Measurements from ENCODE around the gene AKT2. TPM values are rescaled to one million over a fixed set of nuclear protein-coding genes. Genes with fewer than 3 reads are reported as not detected.

AKT2 gene
- total and polyA plus RNA-seq, 5 experiments from 2014 or later = 21.5 to 210 (median 26.9) TPM

DNA sequence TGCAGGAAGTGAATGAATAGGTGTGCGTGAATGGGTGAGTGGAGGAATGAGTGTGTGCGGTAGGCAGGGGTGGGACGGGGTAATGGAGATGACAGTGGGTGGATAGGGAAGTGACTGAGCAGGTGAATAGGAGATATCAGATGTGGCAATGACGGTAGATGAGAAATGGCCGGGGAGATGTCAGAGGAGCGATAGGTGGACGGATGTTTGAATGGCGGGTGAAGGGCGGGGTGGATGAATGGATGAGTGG, 68.4 kb downstream of the AKT2 start:
- peak overlapping the region in 1 of 10 donors; percentile 54 for H3K27ac Mint-ChIP-seq
- POLR2A ChIA-PET = interaction anchor here (1.0 kb wide), 1 partner anchor 73 kb away, joined by 3 read pairs; no protein-coding TSS in a partner anchor

GRCh38 chr19:40216013-40216776, 69.0 kb downstream of the AKT2 start:
- no peak for DNase-seq
- Mint-ChIP-seq H3K4me1 (peaks cover 4 to 9% (median 6%) of the 10 kb centered on the region in 4 donors), H3K4me3 (peak overlapping the region in 1 of 10 donors; percentile 4), H3K36me3 (peaks cover 0 to 8% (median 5%) of the 10 kb centered on the region in 3 donors), H3K27me3 (peaks cover 18 to 43% (median 26%) of the 10 kb centered on the region in 5 donors), H3K27ac (peak overlapping the region in 2 of 10 donors; percentile 54 to 56), H3K9me3 (peaks cover 0 to 2% (median 0%) of the 10 kb centered on the region in 9 donors)
- POLR2A ChIA-PET = interaction anchor here (1.0 kb wide), 1 partner anchor 73 kb away, joined by 3 read pairs; no protein-coding TSS in a partner anchor
- ATAC-seq = no peak

More for the DNA sequence above, 68.4 kb downstream of the AKT2 start:
- Mint-ChIP-seq H3K4me3 (peak overlapping the region in 1 of 10 donors; percentile 59), H3K9me3 (peaks cover 0 to 2% (median 0%) of the 10 kb centered on the region in 9 donors), H3K4me1 (peaks cover 4 to 9% (median 7%) of the 10 kb centered on the region in 4 donors), H3K27me3 (peaks cover 18 to 47% (median 27%) of the 10 kb centered on the region in 5 donors), H3K36me3 (peaks cover 0 to 3% (median 1%) of the 10 kb centered on the region in 3 donors)
- DNase-seq = no peak
- ATAC-seq = no peak

DNA sequence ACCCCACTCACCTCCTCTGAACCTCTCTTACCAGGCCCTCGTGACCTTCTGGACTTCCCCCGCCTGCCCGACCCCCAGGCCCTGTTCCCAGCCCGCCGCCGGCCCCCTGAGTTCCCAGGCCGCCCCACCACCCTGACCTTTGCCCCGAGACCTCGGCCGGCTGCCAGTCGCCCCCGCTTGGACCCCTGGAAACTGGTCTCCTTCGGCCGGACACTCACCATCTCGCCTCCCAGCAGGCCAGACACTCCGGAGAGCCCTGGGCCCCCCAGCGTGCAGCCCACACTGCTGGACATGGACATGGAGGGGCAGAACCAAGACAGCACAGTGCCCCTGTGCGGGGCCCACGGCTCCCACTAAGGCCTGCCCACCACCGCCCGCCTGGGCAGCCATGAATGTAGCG, 70.2 kb downstream of the AKT2 start:
- no peak overlapping the region for H3K27ac Mint-ChIP-seq
- H3K9me3 Mint-ChIP-seq = peaks cover 0 to 2% (median 0%) of the 10 kb centered on the region in 9 donors
- POLR2A ChIA-PET = no interaction called here
- H3K4me3 Mint-ChIP-seq = no peak overlapping the region
- peaks cover 0 to 17% (median 8%) of the 10 kb centered on the region in 3 donors for H3K36me3 Mint-ChIP-seq
- ATAC-seq (no peak), DNase-seq (no peak)
- peaks cover 15 to 35% (median 21%) of the 10 kb centered on the region in 5 donors for H3K27me3 Mint-ChIP-seq
- H3K4me1 Mint-ChIP-seq = peaks cover 4 to 9% (median 6%) of the 10 kb centered on the region in 4 donors

- ATAC-seq (no peak), DNase-seq (no peak)
- Mint-ChIP-seq H3K9me3 (peaks cover 0 to 2% (median 0%) of the 10 kb centered on the region in 9 donors), H3K27me3 (peaks cover 10 to 26% (median 13%) of the 10 kb centered on the region in 5 donors), H3K4me3 (no peak overlapping the region), H3K36me3 (peaks cover 0 to 25% (median 8%) of the 10 kb centered on the region in 3 donors), H3K4me1 (peaks cover 4 to 9% (median 6%) of the 10 kb centered on the region in 4 donors), H3K27ac (no peak overlapping the region)
- POLR2A ChIA-PET = interaction anchor here (0.5 to 0.6 kb wide), 2 partner anchors 127 to 1049 kb away, joined by 3 to 5 read pairs; no protein-coding TSS in a partner anchor
Measured at GRCh38 chr19:40213882-40214570, 71.1 kb downstream of the AKT2 start.

DNA sequence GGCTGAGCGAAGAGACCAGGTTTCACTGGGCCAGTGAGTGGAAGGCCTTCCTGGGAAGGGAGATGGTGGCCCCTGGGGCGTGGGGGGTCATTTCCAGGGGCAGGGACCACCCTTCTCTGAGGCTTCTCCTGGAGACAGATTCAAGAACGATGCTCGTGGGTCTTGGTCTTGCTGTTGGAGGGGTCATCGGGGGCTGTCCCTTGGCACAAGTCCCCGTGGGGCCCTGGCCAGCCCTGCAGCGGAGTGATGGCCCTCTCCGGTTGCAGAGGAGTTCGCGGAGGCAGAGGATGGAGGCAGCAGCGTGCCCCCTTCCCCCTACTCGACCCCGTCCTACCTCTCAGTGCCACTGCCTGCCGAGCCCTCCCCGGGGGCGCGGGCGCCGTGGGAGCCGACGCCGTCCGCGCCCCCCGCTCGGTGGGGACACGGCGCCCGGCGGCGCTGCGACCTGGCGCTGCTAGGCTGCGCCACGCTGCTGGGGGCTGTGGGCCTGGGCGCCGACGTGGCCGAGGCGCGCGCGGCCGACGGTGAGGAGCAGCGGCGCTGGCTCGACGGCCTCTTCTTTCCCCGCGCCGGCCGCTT, 71.8 kb downstream of the AKT2 start:
- DNase-seq = no peak
- Mint-ChIP-seq H3K9me3 (peaks cover 0 to 2% (median 0%) of the 10 kb centered on the region in 9 donors), H3K36me3 (peaks cover 0 to 27% (median 8%) of the 10 kb centered on the region in 3 donors), H3K4me1 (peaks cover 4 to 7% (median 5%) of the 10 kb centered on the region in 4 donors), H3K27me3 (peaks cover 7 to 19% (median 10%) of the 10 kb centered on the region in 5 donors), H3K4me3 (no peak overlapping the region), H3K27ac (no peak overlapping the region)
- no peak for ATAC-seq
- POLR2A ChIA-PET = interaction anchor here (0.6 kb wide), 1 partner anchor 1049 kb away, joined by 5 read pairs; no protein-coding TSS in a partner anchor

- POLR2A ChIA-PET = interaction anchor here (0.7 kb wide), 1 partner anchor 22 kb away, joined by 3 read pairs; no protein-coding TSS in a partner anchor
- H3K4me1 Mint-ChIP-seq = no peaks in the 10 kb centered on the region
- DNase-seq = no peak
- H3K36me3 Mint-ChIP-seq = peaks cover 0 to 31% (median 10%) of the 10 kb centered on the region in 3 donors
- H3K4me3 Mint-ChIP-seq = no peak overlapping the region
- ATAC-seq = no peak
- H3K27me3 Mint-ChIP-seq = peaks cover 0 to 2% (median 0%) of the 10 kb centered on the region in 5 donors
- peaks cover 0 to 2% (median 0%) of the 10 kb centered on the region in 9 donors for H3K9me3 Mint-ChIP-seq
- H3K27ac Mint-ChIP-seq = no peak overlapping the region
Measured at GRCh38 chr19:40210889-40211288, 74.3 kb downstream of the AKT2 start.

- no peak for ATAC-seq
- H3K4me3 Mint-ChIP-seq = no peak overlapping the region
- H3K9me3 Mint-ChIP-seq = peaks cover 0 to 2% (median 0%) of the 10 kb centered on the region in 9 donors
- H3K4me1 Mint-ChIP-seq = peaks cover 0 to 4% (median under 1%) of the 10 kb centered on the region in 4 donors
- no peak overlapping the region for H3K27ac Mint-ChIP-seq
- POLR2A ChIA-PET = no interaction called here
- peaks cover 0 to 40% (median 10%) of the 10 kb centered on the region in 3 donors for H3K36me3 Mint-ChIP-seq
- H3K27me3 Mint-ChIP-seq = no peaks in the 10 kb centered on the region
- no peak for DNase-seq
Measured at GRCh38 chr19:40208602-40209001, 76.5 kb downstream of the AKT2 start.

GRCh38 chr19:40205760-40206159, 79.4 kb downstream of the AKT2 start:
- POLR2A ChIA-PET = no interaction called here
- DNase-seq = no peak
- H3K36me3 Mint-ChIP-seq = peaks cover 0 to 31% (median 3%) of the 10 kb centered on the region in 3 donors
- no peak overlapping the region for H3K4me3 Mint-ChIP-seq
- H3K27me3 Mint-ChIP-seq = no peaks in the 10 kb centered on the region
- H3K27ac Mint-ChIP-seq = no peak overlapping the region
- H3K9me3 Mint-ChIP-seq = no peaks in the 10 kb centered on the region
- ATAC-seq = no peak
- H3K4me1 Mint-ChIP-seq = peaks cover 0 to 5% (median under 1%) of the 10 kb centered on the region in 4 donors

DNA sequence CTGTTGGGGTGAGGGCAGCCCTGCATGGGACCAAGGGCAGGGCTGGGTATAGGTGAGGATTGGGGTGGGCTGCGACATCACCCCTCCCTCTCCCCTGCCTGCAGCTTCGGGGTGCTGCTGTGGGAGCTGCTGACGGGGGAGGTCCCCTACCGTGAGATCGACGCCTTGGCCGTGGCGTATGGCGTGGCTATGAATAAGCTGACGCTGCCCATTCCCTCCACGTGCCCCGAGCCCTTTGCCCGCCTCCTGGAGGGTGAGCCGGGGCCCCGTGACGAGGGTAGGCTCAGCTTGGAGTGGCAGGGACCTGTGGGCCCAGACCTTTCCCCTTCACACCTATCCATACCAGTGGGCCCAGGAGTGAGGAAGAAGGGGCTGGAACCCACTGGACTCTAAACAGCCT, 80.8 kb downstream of the AKT2 start:
- Mint-ChIP-seq H3K4me1 (peaks cover 0 to 5% (median under 1%) of the 10 kb centered on the region in 4 donors), H3K9me3 (no peaks in the 10 kb centered on the region)

GRCh38 chr19:40200341-40201099, 84.6 kb downstream of the AKT2 start:
- Mint-ChIP-seq H3K36me3 (peaks cover 0 to 15% (median 0%) of the 10 kb centered on the region in 3 donors), H3K4me1 (peaks cover 0 to 8% (median under 1%) of the 10 kb centered on the region in 4 donors), H3K4me3 (no peak overlapping the region), H3K27me3 (no peaks in the 10 kb centered on the region), H3K9me3 (no peaks in the 10 kb centered on the region), H3K27ac (no peak overlapping the region)
- DNase-seq (no peak), ATAC-seq (no peak)
- POLR2A ChIA-PET = interaction anchor here (0.6 to 0.7 kb wide), 2 partner anchors 26 to 329 kb away, joined by 5 to 6 read pairs; no protein-coding TSS in a partner anchor

More for the DNA sequence above, 80.8 kb downstream of the AKT2 start:
- H3K36me3 Mint-ChIP-seq = peaks cover 0 to 20% (median 1%) of the 10 kb centered on the region in 3 donors
- no peak overlapping the region for H3K27ac Mint-ChIP-seq
- DNase-seq (no peak), ATAC-seq (no peak)
- no peak overlapping the region for H3K4me3 Mint-ChIP-seq
- H3K27me3 Mint-ChIP-seq = no peaks in the 10 kb centered on the region
- POLR2A ChIA-PET = interaction anchor here (0.9 kb wide), 1 partner anchor 60 kb away, joined by 4 read pairs; no protein-coding TSS in a partner anchor

GRCh38 chr19:40198272-40198990, 86.7 kb downstream of the AKT2 start:
- no peaks in the 10 kb centered on the region for H3K9me3 Mint-ChIP-seq
- peaks cover 0 to 6% (median 0%) of the 10 kb centered on the region in 3 donors for H3K36me3 Mint-ChIP-seq
- POLR2A ChIA-PET = no interaction called here
- ATAC-seq (no peak), DNase-seq (no peak)
- no peak overlapping the region for H3K27ac Mint-ChIP-seq
- no peak overlapping the region for H3K4me3 Mint-ChIP-seq
- H3K4me1 Mint-ChIP-seq = peaks cover 12 to 16% (median 15%) of the 10 kb centered on the region in 4 donors
- no peaks in the 10 kb centered on the region for H3K27me3 Mint-ChIP-seq
